HL-60/S4 treated with phorbol 12-myristate 13-acetate at 8.2 ng/mL for 4 days and 3 days (cell line): Measurements from ENCODE around the gene GCGR.

Experiments
- in situ Hi-C: fragments of 300-500 bp; cut with MboI; formaldehyde crosslinking; loops from 2 replicates; pipeline ENCODE4 v1.15.0; 2022; ENCODE audit warnings: low sequenced_read_pairs

The GCGR gene

GRCh38 chr17:81845881-81846742 is 42.2 kb downstream of the GCGR start:
- in situ Hi-C loops: no loop called here

DNA sequence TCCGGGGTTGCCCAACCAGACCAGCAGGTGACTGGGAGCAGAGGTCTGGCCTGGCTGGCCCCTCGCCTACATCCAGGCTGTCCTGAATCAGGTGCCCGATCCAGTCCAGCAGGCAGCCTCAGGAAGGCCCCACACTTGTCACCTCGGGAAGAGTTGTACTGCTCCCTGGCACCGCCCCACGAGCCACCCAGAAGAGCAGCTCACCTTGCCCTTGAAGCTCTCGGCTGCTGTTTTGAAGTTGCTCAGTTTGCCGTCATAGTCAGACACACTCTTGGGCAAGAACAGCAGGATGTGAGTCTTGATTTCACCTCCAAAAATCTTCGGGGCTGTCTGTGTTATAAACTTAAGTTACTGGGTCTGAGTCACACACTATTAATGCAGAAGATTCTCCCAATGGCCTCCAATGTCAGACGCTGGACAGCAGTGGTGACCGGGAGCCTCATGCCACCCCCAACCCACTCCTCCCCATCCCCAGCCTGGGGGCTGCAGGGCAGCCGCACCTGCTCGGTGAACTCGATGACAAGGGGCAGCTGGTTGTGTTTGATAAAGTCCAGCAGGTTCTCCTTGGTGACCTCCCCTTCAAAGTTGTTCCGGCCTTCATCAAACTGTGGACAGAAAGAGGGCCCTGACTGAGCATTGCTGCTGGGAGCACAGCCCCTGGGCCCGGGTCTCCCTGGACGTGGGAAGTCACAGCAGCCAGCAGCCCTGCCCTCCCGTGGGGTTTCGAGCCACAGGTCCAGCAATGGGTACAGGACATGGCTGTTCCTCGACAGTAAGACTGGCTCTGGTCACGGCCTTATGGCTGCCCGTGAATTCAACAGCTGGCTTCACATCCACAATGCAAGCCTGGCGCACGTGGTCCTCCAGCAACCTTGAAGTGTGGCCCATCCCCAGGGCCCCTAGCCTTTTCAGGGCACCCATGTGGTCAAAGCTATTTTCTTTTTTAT is 43.1 kb downstream of the GCGR start:
- in situ Hi-C loops: no loop called here

GRCh38 chr17:81849457-81849856 is 45.5 kb downstream of the GCGR start:
- in situ Hi-C loops: no loop called here

GRCh38 chr17:81851423-81851822 is 47.5 kb downstream of the GCGR start:
- in situ Hi-C loops: no loop called here

GRCh38 chr17:81852237-81852636 is 48.3 kb downstream of the GCGR start:
- in situ Hi-C loops: no loop called here

DNA sequence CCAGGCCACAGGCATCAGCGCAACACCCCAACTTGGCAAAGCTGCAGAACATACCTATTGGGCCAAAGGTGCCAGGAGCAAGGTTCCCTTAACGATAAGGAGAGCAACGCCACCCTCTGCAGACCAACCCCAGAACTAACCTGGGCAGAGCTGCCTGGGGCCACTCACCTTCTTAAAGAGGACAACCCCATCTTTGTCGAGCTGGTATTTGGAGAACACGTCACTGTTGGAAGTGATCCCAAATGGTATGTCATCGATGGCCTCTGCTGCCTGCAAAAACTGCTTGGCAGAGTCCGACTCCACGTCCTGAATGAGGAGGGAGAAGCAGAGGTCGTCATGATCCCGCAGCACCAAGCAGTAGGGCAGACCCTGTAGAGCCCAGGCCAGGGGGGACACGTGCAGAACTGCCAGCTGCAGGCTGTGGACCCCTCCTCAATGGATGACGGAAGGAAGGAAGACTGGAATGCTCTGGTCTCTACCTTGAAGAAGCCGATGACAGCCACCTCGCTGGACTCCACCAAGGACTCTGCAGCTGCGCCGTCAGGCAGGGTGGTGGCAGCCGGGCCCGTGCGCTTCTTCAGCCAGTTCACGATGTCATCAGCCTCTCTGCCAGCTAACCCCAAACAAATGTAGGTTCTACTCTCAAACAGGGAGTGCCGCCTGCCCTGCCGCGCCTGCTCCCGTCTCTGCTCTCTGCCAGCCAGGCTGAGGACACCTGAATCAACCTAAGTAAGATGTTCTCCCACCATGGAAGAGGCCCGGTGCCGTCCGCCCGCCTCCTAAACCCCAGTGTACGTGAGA is 51.2 kb downstream of the GCGR start:
- in situ Hi-C loops: no loop called here

DNA sequence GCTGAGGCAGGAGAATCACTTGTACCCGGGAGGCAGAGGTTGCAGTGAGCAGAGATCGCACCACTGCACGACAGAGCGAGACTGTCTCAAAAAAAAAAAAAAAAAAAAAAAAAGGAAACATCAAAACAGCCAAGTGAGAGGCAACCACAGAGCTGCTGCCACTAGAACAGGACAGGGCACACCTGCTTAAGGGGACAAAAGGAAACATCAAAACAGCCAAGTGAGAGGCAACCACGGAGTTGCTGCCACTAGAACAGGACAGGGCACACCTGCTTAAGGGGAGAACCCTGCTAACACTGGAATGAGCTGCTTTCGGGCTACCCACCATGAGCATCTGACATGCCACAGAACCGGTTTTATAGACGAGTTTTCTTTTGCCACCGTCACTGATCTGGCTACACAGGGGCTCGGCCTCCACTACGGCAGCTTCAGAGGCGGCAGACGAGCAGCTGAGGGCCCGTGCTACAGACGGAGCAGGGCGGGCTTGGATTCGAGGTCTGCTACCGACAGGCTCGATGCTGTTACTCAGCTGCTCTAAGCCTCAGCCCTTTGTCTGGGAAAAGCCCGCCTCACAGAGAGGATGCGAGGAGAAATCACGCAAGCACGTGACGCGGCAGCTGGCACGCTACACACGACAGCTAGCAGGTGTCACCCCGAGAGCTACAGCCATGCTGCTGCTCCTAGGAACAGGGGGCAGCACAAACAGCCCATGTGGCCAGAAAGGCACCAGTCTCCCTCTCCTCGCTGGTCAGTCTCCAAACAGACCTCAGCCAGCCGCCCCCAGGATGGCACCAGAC is 54.4 kb downstream of the GCGR start:
- in situ Hi-C loops: no loop called here

DNA sequence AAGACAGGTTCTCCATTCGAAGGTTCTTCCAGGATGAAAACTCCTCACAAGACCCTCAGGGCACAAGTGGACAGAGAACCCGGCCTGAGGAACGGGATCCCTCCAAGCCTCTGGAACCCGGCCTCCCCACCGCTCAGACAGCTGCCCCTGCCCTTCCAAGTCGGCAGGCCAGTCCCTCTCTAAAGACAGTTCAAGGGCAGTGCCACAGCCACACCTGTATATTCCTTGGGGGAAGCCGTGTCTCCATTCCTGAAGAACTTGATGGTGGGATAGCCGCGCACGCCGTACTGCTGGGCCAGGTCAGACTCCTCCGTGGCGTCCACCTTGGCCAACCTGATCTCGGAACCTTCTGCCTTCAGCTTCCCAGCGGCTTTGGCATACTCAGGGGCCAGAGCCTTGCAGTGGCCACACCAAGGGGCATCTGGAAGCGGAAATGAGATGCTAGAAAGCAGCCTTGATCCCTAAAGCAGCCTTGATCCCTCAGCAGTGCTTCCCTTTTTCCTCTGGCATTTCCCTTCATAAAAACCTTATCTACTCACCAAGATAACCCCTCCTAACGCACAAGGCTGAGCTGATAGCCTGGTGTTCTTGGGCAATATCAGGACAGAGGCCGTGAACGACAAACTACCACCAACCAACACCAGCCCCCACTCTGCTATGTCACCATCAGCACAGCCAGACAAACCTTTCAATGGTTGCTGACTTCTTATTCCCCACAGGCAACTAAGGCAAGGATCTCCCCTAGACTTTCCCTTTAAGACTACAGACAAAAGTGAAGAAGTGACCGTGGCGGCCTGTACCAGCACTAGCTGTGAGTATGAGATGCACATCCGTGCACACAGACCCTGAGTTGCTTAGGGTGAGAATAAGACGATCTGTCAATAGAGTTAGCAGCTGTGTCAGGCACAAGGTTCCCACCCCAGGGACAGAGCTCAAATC is 55.3 kb downstream of the GCGR start:
- in situ Hi-C loops: no loop called here

DNA sequence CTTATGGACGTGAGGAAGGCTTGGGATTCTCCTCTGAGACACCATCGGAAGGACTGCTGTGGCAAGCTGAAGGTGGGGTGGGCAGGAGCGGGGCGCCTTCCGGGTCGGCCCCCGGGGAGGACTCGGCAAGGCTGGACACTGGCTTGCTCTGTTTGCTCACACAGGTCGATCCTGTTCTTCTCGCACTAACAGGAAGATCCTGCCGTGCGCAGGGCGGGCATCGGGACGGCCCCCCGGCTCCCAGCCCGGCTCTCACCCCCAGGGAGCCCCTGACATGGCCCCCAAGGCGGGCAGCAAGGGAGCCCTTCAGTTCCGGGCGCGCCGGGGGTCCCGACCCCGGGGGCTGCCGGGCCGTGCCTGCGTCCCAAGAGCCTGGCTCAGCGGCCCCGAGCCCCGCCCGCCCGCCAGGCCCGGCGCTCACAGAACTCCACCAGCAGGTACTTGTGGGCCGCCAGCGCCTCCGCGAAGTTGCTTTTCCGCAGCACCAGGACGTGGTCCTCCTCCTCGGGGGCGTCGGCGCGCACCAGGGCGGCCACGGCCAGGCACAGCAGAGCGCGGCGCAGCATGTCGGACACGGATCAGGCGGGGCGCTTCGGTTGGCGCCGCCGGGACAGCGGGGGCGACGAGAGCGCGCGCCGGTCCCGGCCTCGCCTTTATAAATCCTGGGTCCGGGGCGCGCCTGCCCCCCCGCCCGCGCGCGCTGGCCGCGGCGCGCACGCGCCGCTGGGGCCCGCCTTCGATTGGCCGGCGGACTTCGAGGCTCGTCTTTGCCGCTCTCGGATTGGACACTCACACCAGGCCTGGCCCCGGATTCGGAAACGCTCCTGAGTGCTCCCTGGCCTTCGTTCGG is 56.2 kb downstream of the GCGR start, which contains the start of gene P4HB:
Gene P4HB, minus strand, starts transcription at position 630 of the 850 bp plus-strand sequence. Its CDS starts 64 bp downstream, at position 566.
- in situ Hi-C loops: no loop called here

DNA sequence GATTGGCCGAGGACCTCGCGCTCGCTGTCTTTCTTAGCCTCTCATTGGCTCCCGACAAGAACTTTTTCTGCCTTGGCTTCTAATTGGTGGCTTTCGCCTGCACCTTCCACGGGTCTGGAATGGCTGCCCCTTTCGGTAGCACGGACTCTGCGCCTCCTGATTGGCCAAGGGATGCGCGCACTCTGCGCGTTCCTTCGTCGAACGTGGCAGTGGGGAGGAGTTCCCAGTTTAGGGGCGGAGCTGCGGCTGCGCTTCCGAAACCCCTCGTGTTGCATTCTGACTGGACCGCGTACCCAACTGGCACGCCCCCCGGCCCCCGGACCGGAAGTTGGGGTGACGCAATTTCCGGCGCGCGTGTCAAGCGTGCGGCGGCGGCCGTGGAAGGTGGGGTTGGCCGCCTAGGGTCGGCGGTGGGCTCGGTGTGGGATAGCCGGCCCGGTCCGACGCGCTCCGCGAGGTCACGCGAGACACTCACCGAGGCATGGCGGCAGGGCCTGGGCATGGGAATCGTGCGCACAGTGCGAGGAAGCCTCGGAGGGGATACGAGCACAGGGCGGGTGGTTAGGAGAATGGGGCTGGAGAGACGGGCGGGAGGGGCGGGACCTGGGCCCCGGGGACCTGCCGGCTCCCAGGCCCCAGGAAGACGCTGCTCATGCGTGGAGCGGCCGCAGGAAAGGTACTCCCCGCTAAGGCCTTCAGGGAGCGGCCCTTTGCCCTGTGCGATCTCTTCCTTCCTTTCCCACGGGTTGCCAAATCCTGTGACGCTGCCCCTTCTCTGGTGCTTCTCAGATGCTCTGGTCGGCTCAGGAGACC is 57.0 kb downstream of the GCGR start:
- in situ Hi-C loops: no loop called here

GRCh38 chr17:81863123-81863675 is 59.2 kb downstream of the GCGR start:
- in situ Hi-C loops: no loop called here
